Ascending aorta (tissue), 2 donors: ENCODE results near the gene EXOC4. TPM values are rescaled to one million over a fixed set of nuclear protein-coding genes. Genes with fewer than 3 reads are reported as not detected.

Experiments
- DNase-seq, 2 donors: peaks; one replicate each; pipeline ENCODE4 v3.0.0-alpha.2; 2019; ENCODE audit warnings: low spot score in 2 of 2
- H3K27ac ChIP-seq, 2 donors: fragments of 200-600 bp; sonication (generic); one replicate each; pipeline ENCODE4 v1.5.1; 2016 to 2017; ENCODE audit warnings: mild to moderate bottlenecking in 1 of 2
- H3K27me3 ChIP-seq: fragments of 200-600 bp; sonication (generic); one replicate; pipeline ENCODE4 v1.5.1; 2017
- H3K36me3 ChIP-seq, 2 donors: fragments of 200-600 bp; sonication (generic); one replicate each; pipeline ENCODE4 v1.5.1; 2016
- H3K4me1 ChIP-seq, 2 donors: fragments of 200-600 bp; sonication (generic); one replicate each; pipeline ENCODE4 v1.5.1; 2016 to 2017; ENCODE audit warnings: mild to moderate bottlenecking in 1 of 2
- H3K4me3 ChIP-seq, 2 donors: fragments of 200-600 bp; sonication (generic); one replicate each; pipeline ENCODE4 v1.5.1; 2016 to 2017; ENCODE audit warnings: mild to moderate bottlenecking in 1 of 2
- H3K9me3 ChIP-seq, 2 donors: fragments of 200-600 bp; sonication (generic); one replicate each; pipeline ENCODE4 v1.5.1; 2016
- intact Hi-C: fragments of 100-400 bp; cut with DNase I; formaldehyde crosslinking; loops from one replicate; pipeline ENCODE4 v1.15.1; 2023
- total RNA-seq: library from RNA; depleted of rRNA; stranded (reverse); fragments of >200 nt; gene quantifications from one replicate; pipeline ENCODE4 v1.1.0, GENCODE V29; 2016
- TF ChIP-seq, protein P1 (sequence below), 3 experiments: fragments of 200-600 bp in 2 of 3; fragments of 450-650 bp in 1 of 3; sonication (generic) in 2 of 3; IDR thresholded peaks; one replicate each; pipeline ENCODE4 v1.5.1; 2016 to 2019; ENCODE audit warnings: antibody characterized with exemption in 3 of 3, mild to moderate bottlenecking in 1 of 3, moderate library complexity in 1 of 3

EXOC4 gene
- total RNA-seq, 1 donor from 2014 or later: 27.1 TPM

DNA sequence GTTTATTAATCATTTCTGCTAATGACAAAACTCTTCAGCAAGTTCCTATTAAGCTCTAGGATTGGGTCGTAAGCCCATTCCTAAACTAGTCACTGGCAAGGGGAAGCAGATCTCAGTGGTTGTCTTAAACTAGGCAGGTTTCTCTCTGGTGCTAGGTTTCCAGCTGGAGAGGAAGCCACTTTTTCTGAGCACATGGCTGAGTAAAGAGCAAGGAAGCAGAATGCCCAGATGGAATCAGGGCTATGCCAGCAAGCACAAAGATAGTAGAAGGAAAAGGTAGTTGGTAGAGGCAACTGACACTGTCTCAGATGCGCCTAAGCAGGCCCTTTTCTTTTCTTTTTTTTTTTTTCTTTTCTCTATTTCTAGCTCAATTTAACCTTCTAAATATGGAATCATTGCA lies 224.9 kb downstream of the EXOC4 start:
- H3K27me3 ChIP-seq: no peaks in the 10 kb centered on the region
- intact Hi-C loops: no loop called here
- no peak overlapping the region for H3K4me3 ChIP-seq
- TF ChIP-seq, protein P1, sequence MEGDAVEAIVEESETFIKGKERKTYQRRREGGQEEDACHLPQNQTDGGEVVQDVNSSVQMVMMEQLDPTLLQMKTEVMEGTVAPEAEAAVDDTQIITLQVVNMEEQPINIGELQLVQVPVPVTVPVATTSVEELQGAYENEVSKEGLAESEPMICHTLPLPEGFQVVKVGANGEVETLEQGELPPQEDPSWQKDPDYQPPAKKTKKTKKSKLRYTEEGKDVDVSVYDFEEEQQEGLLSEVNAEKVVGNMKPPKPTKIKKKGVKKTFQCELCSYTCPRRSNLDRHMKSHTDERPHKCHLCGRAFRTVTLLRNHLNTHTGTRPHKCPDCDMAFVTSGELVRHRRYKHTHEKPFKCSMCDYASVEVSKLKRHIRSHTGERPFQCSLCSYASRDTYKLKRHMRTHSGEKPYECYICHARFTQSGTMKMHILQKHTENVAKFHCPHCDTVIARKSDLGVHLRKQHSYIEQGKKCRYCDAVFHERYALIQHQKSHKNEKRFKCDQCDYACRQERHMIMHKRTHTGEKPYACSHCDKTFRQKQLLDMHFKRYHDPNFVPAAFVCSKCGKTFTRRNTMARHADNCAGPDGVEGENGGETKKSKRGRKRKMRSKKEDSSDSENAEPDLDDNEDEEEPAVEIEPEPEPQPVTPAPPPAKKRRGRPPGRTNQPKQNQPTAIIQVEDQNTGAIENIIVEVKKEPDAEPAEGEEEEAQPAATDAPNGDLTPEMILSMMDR (IDR thresholded peaks at IDR 0.05): no peak
- H3K27ac ChIP-seq: no peak overlapping the region
- H3K4me1 ChIP-seq: no peaks in the 10 kb centered on the region
- DNase-seq: no peak
- peaks cover 0 to 10% of the 10 kb centered on the region in 2 donors for H3K36me3 ChIP-seq
- H3K9me3 ChIP-seq: no peaks in the 10 kb centered on the region

DNA sequence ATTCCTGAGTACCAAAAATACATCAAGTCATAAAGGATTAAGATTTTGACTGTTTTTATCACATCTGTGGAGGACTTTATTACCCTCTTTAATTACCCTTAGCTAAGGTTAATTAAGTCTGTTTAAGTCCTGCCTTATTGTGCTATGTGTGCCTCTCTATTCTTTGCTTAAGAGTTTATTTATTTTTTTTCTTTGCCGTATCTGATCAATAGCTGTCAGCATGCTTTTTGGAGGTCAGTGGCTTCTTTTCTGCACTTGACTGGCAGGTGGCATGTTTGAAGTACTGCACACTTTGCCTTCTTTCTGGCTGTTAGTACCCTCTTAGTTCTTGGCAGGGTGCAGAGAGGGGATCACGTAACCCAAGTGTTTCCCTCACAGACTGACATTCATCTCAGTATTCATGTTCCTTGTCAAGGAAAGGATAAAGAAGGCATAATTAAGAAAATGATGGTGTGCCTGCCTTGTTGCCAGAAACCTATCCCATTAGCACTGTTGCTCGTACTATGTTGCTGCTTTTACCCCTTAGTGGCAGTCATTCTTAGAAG lies 225.8 kb downstream of the EXOC4 start:
- Histone ChIP-seq H3K27ac (no peak overlapping the region), H3K4me3 (no peak overlapping the region), H3K4me1 (no peaks in the 10 kb centered on the region), H3K36me3 (peaks cover 0 to 10% of the 10 kb centered on the region in 2 donors), H3K27me3 (no peaks in the 10 kb centered on the region), H3K9me3 (no peaks in the 10 kb centered on the region)
- intact Hi-C loops: no loop called here
- TF ChIP-seq, protein P1 (IDR thresholded peaks at IDR 0.05): no peak
- no peak for DNase-seq

DNA sequence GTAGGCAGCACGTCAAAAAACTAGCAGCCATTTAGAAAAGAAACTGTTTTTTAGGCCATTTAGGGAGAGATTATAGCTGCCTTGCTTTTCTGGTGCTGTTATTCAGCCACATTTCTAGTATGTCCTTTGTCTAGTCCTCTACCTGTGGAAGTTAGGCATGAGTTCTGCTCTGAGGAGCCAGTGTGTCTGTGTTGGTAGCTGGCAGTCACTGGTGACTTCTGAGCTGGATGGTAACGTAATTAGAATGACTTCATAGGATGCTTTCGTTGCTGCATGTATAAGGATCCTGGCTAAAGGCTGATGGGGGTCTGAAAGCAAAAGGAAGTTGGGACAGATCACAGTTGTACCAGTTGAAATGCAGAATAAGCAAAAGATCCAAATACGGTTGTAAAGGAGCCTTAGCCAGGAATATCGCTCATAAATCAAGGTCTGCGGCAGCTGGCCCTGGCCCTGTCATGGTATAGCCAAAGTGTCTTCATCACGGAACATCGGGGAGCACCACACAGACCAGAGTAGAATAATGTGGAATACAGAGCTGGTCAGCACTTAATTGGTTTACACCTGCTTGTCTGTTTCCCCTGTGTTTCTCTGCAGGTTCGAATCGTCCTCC lies 226.7 kb downstream of the EXOC4 start:
- intact Hi-C loops: no loop called here
- TF ChIP-seq, protein P1 (IDR thresholded peaks at IDR 0.05): no peak
- no peak for DNase-seq
- Histone ChIP-seq H3K4me3 (no peak overlapping the region), H3K9me3 (no peaks in the 10 kb centered on the region), H3K4me1 (no peaks in the 10 kb centered on the region), H3K36me3 (peaks cover 0 to 10% of the 10 kb centered on the region in 2 donors), H3K27me3 (no peaks in the 10 kb centered on the region), H3K27ac (no peak overlapping the region)

DNA sequence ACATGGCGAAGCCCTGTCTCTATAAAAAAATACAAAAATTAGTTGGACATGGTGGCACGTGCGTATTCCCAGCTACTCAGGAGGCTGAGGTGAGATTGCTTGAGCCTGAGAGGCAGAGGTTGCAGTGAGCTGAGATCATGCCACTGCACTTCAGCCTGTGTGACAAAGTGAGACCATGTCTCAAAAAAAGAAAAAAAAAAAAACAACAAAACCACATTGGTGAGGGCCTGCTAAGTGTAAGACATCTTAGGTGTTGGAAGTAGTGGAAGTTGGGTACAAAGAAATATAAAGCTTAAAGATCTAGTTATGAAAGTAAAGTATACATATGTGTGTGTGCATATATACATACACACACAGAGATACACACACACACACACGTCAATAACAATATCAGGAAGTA lies 228.0 kb downstream of the EXOC4 start:
- intact Hi-C loops: no loop called here
- no peaks in the 10 kb centered on the region for H3K9me3 ChIP-seq
- H3K27ac ChIP-seq: no peak overlapping the region
- H3K36me3 ChIP-seq: peaks cover 0 to 10% of the 10 kb centered on the region in 2 donors
- H3K27me3 ChIP-seq: no peaks in the 10 kb centered on the region
- TF ChIP-seq, protein P1 (IDR thresholded peaks at IDR 0.05): no peak
- no peaks in the 10 kb centered on the region for H3K4me1 ChIP-seq
- no peak overlapping the region for H3K4me3 ChIP-seq
- no peak for DNase-seq

DNA sequence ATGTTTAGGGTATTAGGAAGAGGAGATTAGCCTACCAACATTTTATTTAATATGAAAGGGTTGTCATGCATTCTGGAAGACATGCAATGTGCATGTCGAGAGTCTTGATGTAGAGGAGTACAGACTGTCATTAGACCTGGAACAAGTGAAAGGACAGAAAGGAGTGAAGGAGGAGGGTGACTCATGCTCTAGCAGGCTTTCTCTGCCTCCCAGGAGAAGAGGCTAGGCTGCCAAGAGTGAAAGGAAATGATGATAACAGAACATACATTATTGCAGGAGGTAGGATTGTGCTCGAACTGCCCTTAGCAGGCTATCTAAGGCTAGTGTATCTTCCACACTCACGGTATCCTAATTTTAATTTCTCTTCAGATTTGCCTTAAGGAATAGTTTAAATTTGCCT lies 228.8 kb downstream of the EXOC4 start:
- intact Hi-C loops: no loop called here
- Histone ChIP-seq H3K4me3 (no peak overlapping the region), H3K4me1 (no peaks in the 10 kb centered on the region), H3K27ac (no peak overlapping the region), H3K9me3 (no peaks in the 10 kb centered on the region), H3K36me3 (peaks cover 0 to 10% of the 10 kb centered on the region in 2 donors), H3K27me3 (no peaks in the 10 kb centered on the region)
- no peak for DNase-seq
- TF ChIP-seq, protein P1 (IDR thresholded peaks at IDR 0.05): no peak
